WTC11 (cell line): ENCODE results near the gene C1QTNF6. TPM values are rescaled to one million over a fixed set of nuclear protein-coding genes. Genes with fewer than 3 reads are reported as not detected.

Experiments
- ATAC-seq: fragments of 200-7000 bp; cut with Tn5 transposase; 2 replicates; pipeline ENCODE4 v1.10.0; 2021; ENCODE audit warnings: mild to moderate bottlenecking, moderate library complexity
- CTCF ChIA-PET: fragments of 300-600 bp; sonication (Branson Sonifier 250); formaldehyde crosslinking; loops from one replicate; lab custom pipeline; 2021; ENCODE audit warnings: antibody characterized with exemption; lab: Charles Lee
- POLR2A ChIA-PET: fragments of 350-600 bp; sonication (Branson Sonifier 250); formaldehyde crosslinking; loops from one replicate; lab custom pipeline; 2021; ENCODE audit warnings: antibody characterized with exemption; lab: Charles Lee
- DNase-seq: peaks from one replicate; pipeline ENCODE4 v3.0.0; 2021; ENCODE audit warnings: low spot score
- H3K27ac Mint-ChIP-seq: 2 replicates; pipeline ENCODE4 v1.8.0; 2021; ENCODE audit warnings: mixed read lengths
- H3K27me3 Mint-ChIP-seq: 2 replicates; pipeline ENCODE4 v1.8.0; 2021; ENCODE audit warnings: low read depth, mild to moderate bottlenecking, moderate library complexity, mixed read lengths
- H3K36me3 Mint-ChIP-seq: 2 replicates; pipeline ENCODE4 v1.8.0; 2021; ENCODE audit warnings: mixed read lengths
- H3K4me1 Mint-ChIP-seq: 2 replicates; pipeline ENCODE4 v1.8.0; 2022; ENCODE audit warnings: mixed read lengths
- H3K4me3 Mint-ChIP-seq: 2 replicates; pipeline ENCODE4 v1.8.0; 2021; ENCODE audit warnings: mild to moderate bottlenecking, moderate library complexity, mixed read lengths
- H3K9me3 Mint-ChIP-seq: 2 replicates; pipeline ENCODE4 v1.8.0; 2021; ENCODE audit warnings: mixed read lengths
- ARID4B ChIP-seq: sonication (generic); formaldehyde crosslinking; IDR thresholded peaks from 2 replicates; pipeline ENCODE4 v1.8.0; 2023; ENCODE audit warnings: missing genetic modification reagents, mild to moderate bottlenecking, borderline replicate concordance
- CBFB ChIP-seq: sonication (generic); formaldehyde crosslinking; IDR thresholded peaks from 2 replicates; pipeline ENCODE4 v1.8.1; 2022; ENCODE audit warnings: mild to moderate bottlenecking, low read depth, missing genetic modification reagents
- CDX4 ChIP-seq: fragments of 250-450 bp; sonication (Bioruptor Pico); IDR thresholded peaks from 2 replicates; pipeline ENCODE4 v1.9.0; 2021; ENCODE audit warnings: moderate library complexity, mild to moderate bottlenecking, inconsistent platforms, borderline replicate concordance
- E2F4 ChIP-seq: sonication (generic); formaldehyde crosslinking; IDR thresholded peaks from 2 replicates; pipeline ENCODE4 v1.8.1; 2022; ENCODE audit warnings: low read depth, mild to moderate bottlenecking, moderate library complexity, missing genetic modification reagents, borderline replicate concordance
- E2F5 ChIP-seq: sonication (generic); formaldehyde crosslinking; IDR thresholded peaks from 2 replicates; pipeline ENCODE4 v1.8.1; 2022; ENCODE audit warnings: mild to moderate bottlenecking, moderate library complexity, missing genetic modification reagents
- ETV6 ChIP-seq: sonication (generic); formaldehyde crosslinking; IDR thresholded peaks from 2 replicates; pipeline ENCODE4 v1.8.1; 2022; ENCODE audit warnings: mild to moderate bottlenecking, missing genetic modification reagents
- JUN ChIP-seq: sonication (generic); formaldehyde crosslinking; IDR thresholded peaks from 2 replicates; pipeline ENCODE4 v1.8.0; 2023; ENCODE audit warnings: mild to moderate bottlenecking, missing genetic modification reagents
- MXD4 ChIP-seq: fragments of 250-450 bp; sonication (Bioruptor Pico); IDR thresholded peaks from 2 replicates; pipeline ENCODE4 v1.8.0; 2021; ENCODE audit warnings: mild to moderate bottlenecking, moderate library complexity, borderline replicate concordance
- NR2C2 ChIP-seq: sonication (generic); formaldehyde crosslinking; IDR thresholded peaks from 2 replicates; pipeline ENCODE4 v1.8.0; 2022; ENCODE audit warnings: mild to moderate bottlenecking, missing genetic modification reagents
- PRDM15 ChIP-seq: sonication (generic); formaldehyde crosslinking; IDR thresholded peaks from 2 replicates; pipeline ENCODE4 v1.8.0; 2022; ENCODE audit warnings: missing genetic modification reagents
- PRRX2 ChIP-seq: fragments of 250-450 bp; sonication (Bioruptor Pico); IDR thresholded peaks from 2 replicates; pipeline ENCODE4 v1.8.0; 2021; ENCODE audit warnings: mild to moderate bottlenecking
- SOX15 ChIP-seq: fragments of 250-450 bp; sonication (Bioruptor Pico); IDR thresholded peaks from 2 replicates; pipeline ENCODE4 v1.9.0; 2021; ENCODE audit warnings: mild to moderate bottlenecking
- SP1 ChIP-seq: sonication (generic); formaldehyde crosslinking; conservative IDR thresholded peaks from 2 replicates; pipeline ENCODE4 v1.8.1; 2022; ENCODE audit warnings: missing genetic modification reagents
- USF1 ChIP-seq: sonication (generic); formaldehyde crosslinking; IDR thresholded peaks from 2 replicates; pipeline ENCODE4 v1.8.0; 2022; ENCODE audit warnings: mild to moderate bottlenecking, missing genetic modification reagents
- ZNF263 ChIP-seq: sonication (generic); formaldehyde crosslinking; IDR thresholded peaks from 2 replicates; pipeline ENCODE4 v1.8.1; 2022; ENCODE audit warnings: low read depth, mild to moderate bottlenecking, moderate library complexity, missing genetic modification reagents
- ZNF423 ChIP-seq: fragments of 250-450 bp; sonication (Bioruptor Pico); IDR thresholded peaks from 2 replicates; pipeline ENCODE4 v2.1.2; 2022; ENCODE audit warnings: mild to moderate bottlenecking, moderate library complexity
- ZNF425 ChIP-seq: fragments of 250-450 bp; sonication (Bioruptor Pico); conservative IDR thresholded peaks from 2 replicates; pipeline ENCODE4 v1.9.0; 2021; ENCODE audit warnings: mild to moderate bottlenecking
- ZNF532 ChIP-seq: fragments of 250-450 bp; sonication (Bioruptor Pico); IDR thresholded peaks from 2 replicates; pipeline ENCODE4 v1.9.0; 2021; ENCODE audit warnings: mild to moderate bottlenecking, borderline replicate concordance
- total RNA-seq: library from RNA; stranded (reverse); gene quantifications from 3 replicates; pipeline ENCODE4 v1.2.3, GENCODE V29; 2021

C1QTNF6 gene
- total RNA-seq, 1 experiment from 2014 or later, result 5.9 TPM

GRCh38 chr22:37188901-37189466 lies 937 bp upstream of the C1QTNF6 start:
- peaks cover 27% of the 10 kb centered on the region for H3K9me3 Mint-ChIP-seq
- POLR2A ChIA-PET, result interaction anchor here (1.4 kb wide), 1 partner anchor 413 kb away, joined by 4 read pairs; the partner anchor contains the start of gene IFT27
- peak overlapping the region; percentile 75 for H3K4me3 Mint-ChIP-seq
- H3K4me1 Mint-ChIP-seq, result peaks cover 46% of the 10 kb centered on the region
- peaks cover 26% of the 10 kb centered on the region for H3K36me3 Mint-ChIP-seq
- CTCF ChIA-PET, result interaction anchor here (4.2 kb wide), 1 partner anchor 11 kb away, joined by 23 read pairs; no protein-coding TSS in a partner anchor
- DNase-seq, result no peak
- ATAC-seq, result no peak
- H3K27me3 Mint-ChIP-seq, result no peaks in the 10 kb centered on the region; the same call in 1 of the 2 replicates
- H3K27ac Mint-ChIP-seq, result peak overlapping the region; percentile 94
- TF ChIP-seq USF1 (CRISPR knock-in tag) (no peak), ZNF263 (CRISPR knock-in tag) (no peak), E2F4 (CRISPR knock-in tag) (no peak), ZNF532 (CRISPR knock-in tag) (no peak), CDX4 (CRISPR knock-in tag) (no peak), JUN (CRISPR knock-in tag) (no peak), SOX15 (CRISPR knock-in tag) (no peak), CBFB (CRISPR knock-in tag) (no peak), NR2C2 (no peak), ZNF425 (CRISPR knock-in tag) (no peak), ARID4B (CRISPR knock-in tag) (no peak), E2F5 (CRISPR knock-in tag) (no peak), ZNF423 (no peak), SP1 (no peak), PRDM15 (no peak), ETV6 (CRISPR knock-in tag) (no peak), PRRX2 (CRISPR knock-in tag) (no peak), MXD4 (CRISPR knock-in tag) (no peak)
